Fibroblast of villous mesenchyme (primary cell): ENCODE measurements around the gene DHX36. TPM values are rescaled to one million over a fixed set of nuclear protein-coding genes. Genes with fewer than 3 reads are reported as not detected.

Source experiments
- DNase-seq: peaks from one replicate; pipeline ENCODE4 v3.0.0-alpha.2; 2010; ENCODE audit warnings: low read depth
- H3K4me3 ChIP-seq: 2 replicates; pipeline ENCODE4 v1.5.1; 2011; ENCODE audit warnings: low read depth, mild to moderate bottlenecking, low read length
- total RNA-seq: library from RNA; depleted of rRNA; stranded (reverse); fragments of >200 nt; gene quantifications from 2 replicates; pipeline ENCODE4 v1.2.3, GENCODE V29; 2012
- TF ChIP-seq, protein P1 (sequence below): IDR thresholded peaks from 2 replicates; pipeline ENCODE4 v1.5.1; 2012; ENCODE audit warnings: low read depth, mild to moderate bottlenecking, low read length; ENCODE audit not compliant: insufficient read depth

The DHX36 gene
- total RNA-seq, 1 donor, result 57.4 TPM

DNA sequence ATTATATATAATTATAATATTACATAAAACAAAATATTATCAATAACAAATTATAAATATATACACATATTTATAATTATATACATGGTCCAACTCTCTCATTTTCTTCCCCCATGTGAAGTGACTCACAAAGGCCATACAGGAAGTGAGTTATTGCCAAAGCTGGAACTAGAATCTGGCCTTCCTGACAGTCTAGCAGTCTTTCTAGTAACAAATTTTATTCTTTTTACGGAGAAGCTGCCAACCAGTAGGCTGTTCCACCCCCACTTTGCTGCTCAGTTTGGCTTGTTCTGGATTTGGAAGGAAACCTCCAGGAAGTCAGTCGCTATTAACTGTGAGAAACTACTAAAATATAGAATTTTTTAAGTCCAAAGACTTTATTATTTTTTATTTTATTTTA lies 79.6 kb downstream of the DHX36 start:
- TF ChIP-seq, protein P1, sequence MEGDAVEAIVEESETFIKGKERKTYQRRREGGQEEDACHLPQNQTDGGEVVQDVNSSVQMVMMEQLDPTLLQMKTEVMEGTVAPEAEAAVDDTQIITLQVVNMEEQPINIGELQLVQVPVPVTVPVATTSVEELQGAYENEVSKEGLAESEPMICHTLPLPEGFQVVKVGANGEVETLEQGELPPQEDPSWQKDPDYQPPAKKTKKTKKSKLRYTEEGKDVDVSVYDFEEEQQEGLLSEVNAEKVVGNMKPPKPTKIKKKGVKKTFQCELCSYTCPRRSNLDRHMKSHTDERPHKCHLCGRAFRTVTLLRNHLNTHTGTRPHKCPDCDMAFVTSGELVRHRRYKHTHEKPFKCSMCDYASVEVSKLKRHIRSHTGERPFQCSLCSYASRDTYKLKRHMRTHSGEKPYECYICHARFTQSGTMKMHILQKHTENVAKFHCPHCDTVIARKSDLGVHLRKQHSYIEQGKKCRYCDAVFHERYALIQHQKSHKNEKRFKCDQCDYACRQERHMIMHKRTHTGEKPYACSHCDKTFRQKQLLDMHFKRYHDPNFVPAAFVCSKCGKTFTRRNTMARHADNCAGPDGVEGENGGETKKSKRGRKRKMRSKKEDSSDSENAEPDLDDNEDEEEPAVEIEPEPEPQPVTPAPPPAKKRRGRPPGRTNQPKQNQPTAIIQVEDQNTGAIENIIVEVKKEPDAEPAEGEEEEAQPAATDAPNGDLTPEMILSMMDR, result no peak
- no peak overlapping the region for H3K4me3 ChIP-seq
- DNase-seq, result no peak

DNA sequence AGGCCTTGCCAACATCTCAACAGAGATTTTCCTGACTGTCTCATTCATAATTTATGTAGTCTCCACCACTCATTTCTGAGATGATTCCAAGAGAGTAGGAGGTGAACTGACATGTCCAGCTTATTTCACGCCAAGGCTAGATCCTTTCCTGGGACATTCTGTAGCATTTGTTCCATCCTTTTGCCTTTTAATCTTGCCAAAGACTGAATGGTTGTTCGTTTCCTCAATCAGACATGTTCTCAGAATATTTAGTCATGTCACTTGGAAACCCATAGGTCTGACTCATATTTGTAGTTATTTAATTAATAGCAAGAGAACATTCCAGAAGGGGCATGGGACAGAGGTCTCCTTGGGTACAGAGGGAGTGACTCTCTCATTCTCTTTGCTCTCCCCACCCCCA lies 80.9 kb downstream of the DHX36 start:
- no peak overlapping the region for H3K4me3 ChIP-seq
- TF ChIP-seq, protein P1, result no peak
- DNase-seq, result no peak

GRCh38 chr3:154242766-154243165 lies 81.5 kb downstream of the DHX36 start:
- DNase-seq, result no peak
- no peak overlapping the region for H3K4me3 ChIP-seq
- TF ChIP-seq, protein P1, result no peak

DNA sequence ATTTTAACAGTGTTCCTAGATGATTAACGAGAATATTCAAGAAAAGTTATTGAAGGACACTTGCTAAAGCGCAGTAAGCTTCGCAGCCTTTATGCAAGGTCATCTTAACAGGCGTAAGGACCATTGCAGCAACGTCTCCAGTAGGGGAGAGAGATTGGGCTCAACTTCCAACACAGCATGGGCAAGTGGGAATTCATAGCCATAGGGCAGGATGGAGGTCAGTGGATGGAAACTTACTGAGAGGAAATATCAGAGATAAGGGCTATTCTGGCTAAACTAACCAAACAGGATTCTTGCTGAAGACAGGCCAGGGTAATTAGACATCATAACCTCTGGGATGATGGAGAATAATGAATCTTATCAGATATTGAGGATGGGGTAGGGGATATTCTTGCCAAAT lies 82.8 kb downstream of the DHX36 start:
- no peak overlapping the region for H3K4me3 ChIP-seq
- DNase-seq, result no peak
- TF ChIP-seq, protein P1, result no peak

- TF ChIP-seq, protein P1, result no peak
- DNase-seq, result no peak
- H3K4me3 ChIP-seq, result no peak overlapping the region
These were observed 84.1 kb downstream of the DHX36 start for GRCh38 chr3:154240235-154240634.

GRCh38 chr3:154236331-154236730 lies 88.0 kb downstream of the DHX36 start:
- no peak for DNase-seq
- no peak overlapping the region for H3K4me3 ChIP-seq
- TF ChIP-seq, protein P1, result no peak

DNA sequence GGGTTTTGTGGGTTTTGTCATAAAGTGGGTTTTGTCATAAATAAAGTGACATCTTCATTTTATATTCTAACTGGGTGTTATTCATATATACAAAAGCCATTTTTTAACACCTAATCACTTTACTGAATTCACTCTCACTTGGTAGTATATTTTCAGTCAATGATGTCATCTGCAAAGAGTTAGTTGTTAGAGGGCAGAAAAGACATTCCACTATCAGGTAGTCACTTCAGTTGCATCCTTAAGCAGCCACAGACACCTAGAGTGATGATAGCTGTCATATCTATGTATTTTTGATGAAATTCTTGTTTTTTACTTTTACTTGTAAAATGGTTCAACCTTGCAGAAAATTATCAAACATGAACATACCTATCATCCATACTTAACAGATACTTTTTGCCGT lies 89.0 kb downstream of the DHX36 start:
- H3K4me3 ChIP-seq, result no peak overlapping the region
- no peak for DNase-seq
- TF ChIP-seq, protein P1, result no peak
